GM19099 (cell line): ENCODE results near the gene CTSD.

Experiments
- POLR2A ChIP-seq: IDR thresholded peaks from 3 replicates; pipeline ENCODE4 v1.6.1; 2011; ENCODE audit warnings: low read depth; ENCODE audit not compliant: insufficient read length; ENCODE audit errors: extremely low read depth

Gene CTSD

DNA sequence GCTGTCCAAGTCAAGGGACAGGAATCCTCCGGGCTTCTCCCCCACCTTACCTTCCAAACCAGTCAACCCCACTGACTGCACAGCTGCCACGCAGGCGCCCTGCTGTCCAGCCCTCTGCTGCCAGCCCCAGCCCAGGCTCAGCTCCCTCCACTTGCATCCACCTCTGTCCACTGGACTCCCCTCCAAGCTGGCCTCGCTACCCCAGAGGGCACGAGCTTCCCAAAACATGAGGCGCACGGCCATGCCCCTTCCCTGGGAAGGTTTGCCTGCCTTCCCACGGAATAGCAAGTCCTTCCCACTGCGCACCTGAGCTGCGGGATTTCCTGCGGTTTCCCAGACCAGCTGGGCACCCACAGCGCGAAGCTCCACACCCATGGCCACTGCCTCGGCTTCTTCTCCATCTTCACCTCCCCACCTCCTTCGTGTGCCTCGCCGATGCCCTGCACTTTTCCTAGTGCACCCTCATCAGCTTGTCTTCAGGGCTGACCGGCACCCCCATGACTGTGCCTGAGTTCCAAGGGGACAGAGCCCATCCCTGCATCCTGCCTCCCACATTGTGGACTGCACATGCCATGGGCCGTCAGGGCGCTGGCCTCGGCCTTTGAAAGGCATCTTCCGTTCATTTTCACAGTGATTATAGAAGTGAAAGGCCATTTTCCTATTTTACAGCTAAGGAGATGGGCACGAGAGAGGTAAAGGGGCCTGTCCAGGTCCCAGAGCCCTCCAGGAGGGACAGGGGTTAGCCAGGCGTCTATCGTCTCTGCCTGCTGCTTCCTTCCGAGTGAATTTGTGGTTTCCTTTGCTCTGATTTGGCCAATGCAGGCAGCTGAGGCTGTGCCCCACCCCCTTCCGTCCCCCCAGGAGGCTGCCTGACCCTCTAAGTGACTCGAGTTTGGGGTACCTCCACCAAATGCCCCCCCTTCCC lies 29.7 kb downstream of the CTSD start:
- TF ChIP-seq POLR2A, result no peak

GRCh38 chr11:1733009-1733715 lies 30.6 kb downstream of the CTSD start:
- TF ChIP-seq POLR2A, result no peak

DNA sequence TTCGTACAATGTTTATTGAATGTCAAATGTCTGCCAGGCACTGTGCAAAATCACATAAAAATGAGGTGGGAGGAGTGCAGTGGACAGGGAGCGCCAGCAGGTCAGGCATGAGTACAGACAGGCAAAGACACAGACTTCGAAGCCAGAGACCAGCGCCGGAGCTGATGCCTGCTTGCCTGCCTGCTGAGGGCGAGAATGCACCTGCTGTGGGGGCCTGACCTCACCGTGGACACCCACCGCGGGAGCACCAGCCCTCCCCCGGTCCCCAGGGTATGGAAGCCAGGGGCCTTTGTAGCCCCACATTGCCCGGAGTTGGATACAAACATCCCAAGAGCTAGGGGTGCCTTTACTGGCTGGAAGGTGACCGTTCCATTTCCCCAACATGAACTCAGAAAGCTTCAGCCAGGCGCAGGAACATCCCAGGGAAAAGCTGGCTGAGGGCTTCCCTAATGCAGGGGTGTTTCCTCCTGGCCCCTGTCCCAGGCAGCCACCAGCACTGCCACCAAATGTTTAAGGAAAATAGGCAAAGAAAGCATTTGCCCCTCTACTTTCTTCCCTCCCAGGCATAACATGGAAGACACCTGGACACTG lies 31.2 kb downstream of the CTSD start:
- TF ChIP-seq POLR2A, result no peak

DNA sequence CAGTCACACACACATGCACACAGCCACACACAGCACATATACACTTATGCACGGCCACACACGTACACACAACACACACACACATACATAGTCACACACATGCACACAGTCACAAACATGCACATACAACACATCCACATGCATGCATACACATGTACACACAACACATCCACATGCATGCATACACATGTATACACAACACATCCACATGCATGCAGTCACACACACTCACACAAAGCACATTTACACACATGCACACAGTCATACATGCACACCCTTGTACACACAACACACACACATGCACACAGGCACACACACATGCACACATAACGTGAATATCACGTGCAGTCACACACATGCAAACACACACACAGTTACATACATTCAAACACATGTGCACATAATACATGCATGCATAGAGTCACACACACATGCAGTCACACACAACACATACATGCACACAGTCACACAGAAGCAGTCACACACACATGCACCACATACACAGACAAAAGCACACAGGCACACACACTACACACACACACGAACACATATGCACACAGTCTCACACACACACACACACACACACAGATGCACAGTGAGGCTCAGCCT lies 32.2 kb downstream of the CTSD start:
- no peak for TF ChIP-seq POLR2A

DNA sequence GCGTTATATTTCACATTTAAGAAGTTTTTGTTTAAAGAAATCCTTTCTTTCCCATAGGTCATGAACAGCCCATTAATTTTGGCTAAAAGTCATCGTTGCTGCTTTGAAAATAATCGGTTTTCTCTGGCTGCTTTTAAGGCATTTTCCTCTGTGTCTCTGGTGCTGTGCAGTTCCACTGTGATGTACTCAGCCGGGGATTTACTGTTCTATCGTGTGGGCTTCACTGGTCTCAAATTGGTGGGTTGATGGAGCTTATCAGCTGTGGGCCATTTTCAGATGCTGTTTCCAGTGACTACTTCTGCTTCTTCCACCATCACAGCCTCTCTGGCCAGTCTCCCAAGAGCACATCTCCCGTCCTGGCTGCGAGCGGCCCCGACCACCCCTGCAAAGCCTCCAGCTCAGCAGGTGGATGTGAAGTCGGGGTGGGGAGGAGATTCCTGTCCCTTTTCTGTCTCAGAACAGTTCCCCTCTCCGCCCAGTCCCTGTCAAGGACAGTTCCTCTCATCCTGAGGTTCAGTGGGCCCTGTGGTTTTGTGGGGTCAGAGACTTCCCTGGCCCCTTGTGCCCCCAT lies 33.6 kb downstream of the CTSD start:
- no peak for TF ChIP-seq POLR2A

DNA sequence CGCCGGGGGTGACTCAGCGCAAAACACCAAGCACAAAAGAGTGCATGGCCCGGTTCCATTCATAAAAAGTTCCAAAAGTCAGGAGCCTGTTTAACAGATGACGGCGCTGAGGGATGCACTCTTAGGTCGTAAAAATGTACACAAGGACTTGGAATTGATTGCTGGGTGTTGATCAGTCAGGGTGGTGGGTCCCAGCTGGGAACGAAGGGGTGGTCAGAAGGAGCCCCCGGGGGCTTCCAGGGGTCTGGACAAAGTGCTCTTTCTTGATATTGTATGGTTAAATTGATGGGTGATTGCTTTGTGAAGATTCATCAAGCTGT lies 34.1 kb downstream of the CTSD start:
- no peak for TF ChIP-seq POLR2A

- no peak for TF ChIP-seq POLR2A
Observed at GRCh38 chr11:1728931-1729691, 34.6 kb downstream of the CTSD start.

DNA sequence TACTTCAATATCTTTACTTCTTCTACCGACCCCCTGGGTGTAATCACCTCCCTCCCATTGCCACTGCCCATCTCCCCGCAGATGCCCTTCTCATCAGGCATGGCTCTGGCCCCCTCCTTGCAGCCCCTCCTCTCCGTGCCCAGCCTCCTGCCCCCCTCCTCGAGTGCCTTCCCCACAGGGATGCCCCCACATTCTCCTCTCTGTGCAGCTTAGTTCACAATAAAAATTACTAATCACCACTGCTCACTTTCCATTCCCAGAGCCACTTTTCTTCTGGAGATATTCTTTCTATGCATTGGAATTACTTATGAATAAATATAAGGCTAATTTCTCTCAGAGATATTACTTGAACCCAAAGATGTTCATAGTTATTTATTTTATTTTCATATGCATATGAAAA lies 35.4 kb downstream of the CTSD start:
- no peak for TF ChIP-seq POLR2A

GRCh38 chr11:1727861-1728260 lies 35.9 kb downstream of the CTSD start:
- no peak for TF ChIP-seq POLR2A

GRCh38 chr11:1727096-1727690 lies 36.5 kb downstream of the CTSD start:
- no peak for TF ChIP-seq POLR2A

DNA sequence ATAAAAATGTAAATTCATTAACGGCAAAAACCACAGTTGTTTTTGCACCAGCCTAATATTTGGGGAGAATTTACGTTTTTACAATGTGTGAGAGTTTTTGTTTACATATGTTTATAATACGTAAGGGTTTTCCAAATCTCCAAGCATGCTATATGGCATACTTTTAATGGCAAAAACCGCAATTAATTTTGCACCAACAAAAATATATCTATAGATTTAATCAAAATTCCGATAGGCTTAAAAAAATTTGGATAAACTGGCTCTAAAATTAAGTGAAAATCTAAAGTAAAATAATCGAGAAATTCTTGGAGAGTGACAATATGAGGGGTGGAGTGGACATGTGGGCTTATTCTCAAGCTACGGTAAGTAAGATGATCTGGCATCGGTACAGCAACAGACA lies 43.9 kb downstream of the CTSD start:
- no peak for TF ChIP-seq POLR2A

DNA sequence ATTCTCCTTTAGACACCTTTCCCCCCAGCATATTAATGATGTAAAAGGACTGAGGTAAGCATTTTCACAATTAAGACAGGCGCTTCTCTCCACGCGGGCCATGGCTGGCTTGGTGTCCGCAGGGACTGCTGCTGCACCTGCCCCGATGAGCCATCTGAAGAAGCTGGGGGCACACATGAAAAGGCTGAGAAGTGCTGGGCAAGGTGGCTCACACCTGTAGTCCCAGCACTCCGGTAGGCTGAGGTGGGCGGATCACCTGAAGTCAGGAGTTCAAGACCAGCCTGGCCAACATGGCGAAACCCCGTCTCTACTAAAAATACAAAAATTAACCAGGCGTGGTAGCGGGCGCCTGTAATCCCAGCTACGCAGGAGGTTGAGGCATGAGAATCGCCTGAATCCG lies 45.4 kb downstream of the CTSD start:
- TF ChIP-seq POLR2A, result no peak

DNA sequence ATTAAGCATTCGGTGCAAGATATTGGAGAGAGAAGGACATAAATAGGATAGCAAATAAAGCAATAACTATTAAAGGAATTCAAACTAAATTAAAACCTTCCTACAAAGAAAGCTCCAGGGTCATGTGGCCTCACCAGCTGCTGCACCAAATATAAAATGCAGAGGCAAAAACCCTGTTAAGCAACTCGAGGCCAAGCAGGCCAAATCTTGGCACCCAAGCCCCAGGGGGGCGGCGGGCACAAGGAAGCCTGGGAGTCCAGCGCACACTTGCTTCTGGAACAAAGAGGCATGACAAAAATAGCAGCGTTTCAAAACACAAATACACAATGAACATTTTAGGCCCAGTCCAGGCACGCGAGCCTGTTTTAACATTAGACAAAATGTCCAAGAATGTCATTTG lies 46.0 kb downstream of the CTSD start:
- TF ChIP-seq POLR2A, result no peak

GRCh38 chr11:1714908-1715885 lies 48.5 kb downstream of the CTSD start:
- TF ChIP-seq POLR2A, result no peak

DNA sequence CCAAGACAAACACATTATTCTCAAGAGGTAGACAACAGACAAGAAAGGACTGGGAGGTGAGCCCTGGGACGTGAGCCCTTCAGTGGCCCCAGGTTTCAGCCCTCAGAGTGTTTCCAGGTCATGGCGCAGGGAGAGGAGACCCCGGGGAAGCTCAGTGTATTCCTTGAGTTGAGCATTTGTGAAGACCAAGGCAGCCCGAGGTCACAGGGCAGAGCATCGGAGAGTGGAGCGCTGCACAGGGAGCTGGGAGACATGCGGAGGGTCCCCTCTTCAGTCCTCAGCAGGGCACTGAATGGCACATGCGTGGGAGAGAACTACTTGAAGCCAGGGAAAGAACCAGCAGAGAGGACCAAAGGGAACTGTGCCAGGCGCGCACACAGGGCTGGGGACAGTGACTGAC lies 55.0 kb downstream of the CTSD start:
- TF ChIP-seq POLR2A, result no peak
